DMS53 (cell line): ENCODE results near the gene DNAAF3.
A peak's percentile ranks its signal among the peaks of the same experiment; 100 is the strongest.

Experiments
- DNase-seq: peaks from one replicate; lab custom pipeline; 2025; lab: John Stamatoyannopoulos, UW

Gene DNAAF3

DNA sequence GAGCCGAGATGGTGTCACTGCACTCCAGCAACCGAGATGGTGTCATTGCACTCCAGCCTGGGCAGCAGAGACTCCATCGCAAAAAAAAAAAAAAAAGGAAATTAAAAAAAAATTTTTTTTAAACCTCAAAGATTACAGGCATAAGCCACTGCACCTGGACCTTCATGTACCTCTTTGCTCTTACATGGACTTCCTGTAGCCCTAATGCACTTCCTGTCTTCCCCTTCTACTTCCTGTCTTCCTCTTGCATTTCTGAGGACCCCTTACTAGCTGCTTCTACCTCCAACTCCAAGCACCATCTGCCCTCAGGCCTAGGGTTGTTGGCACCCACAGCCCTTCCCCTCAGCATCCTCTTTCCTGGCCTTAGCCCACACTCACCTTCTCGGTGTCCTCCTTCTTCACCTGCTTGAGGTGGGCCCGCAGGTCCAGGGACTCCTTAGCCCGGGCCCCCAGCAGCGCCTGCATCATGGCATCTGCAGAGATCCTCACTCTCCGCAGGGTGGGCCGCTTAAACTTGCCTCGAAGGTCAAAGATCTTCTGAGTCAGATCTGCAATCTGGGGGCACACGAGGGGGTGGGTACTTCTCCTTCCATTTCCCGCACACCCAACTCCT, 12.7 kb downstream of the DNAAF3 start:
- no peak for DNase-seq

DNA sequence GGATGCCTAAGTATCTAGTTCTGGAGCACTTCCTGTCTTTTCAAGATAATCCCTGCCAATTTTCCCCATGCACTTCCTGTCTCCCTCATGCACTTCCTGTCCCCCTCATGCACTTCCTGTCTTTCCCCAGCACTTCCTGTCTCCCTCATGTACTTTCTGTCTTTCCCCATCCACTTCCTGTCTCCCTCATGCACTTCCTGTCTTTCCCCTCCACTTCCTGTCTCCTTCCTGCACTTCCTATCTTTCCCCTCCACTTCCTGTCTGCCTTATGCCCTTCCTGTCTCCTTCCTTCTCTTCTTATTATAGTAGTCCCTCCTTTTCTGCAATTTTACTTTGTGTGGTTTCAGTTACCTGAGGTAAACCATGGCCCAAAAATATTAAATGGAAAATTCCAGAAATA, 14.4 kb downstream of the DNAAF3 start:
- DNase-seq, result no peak

DNA sequence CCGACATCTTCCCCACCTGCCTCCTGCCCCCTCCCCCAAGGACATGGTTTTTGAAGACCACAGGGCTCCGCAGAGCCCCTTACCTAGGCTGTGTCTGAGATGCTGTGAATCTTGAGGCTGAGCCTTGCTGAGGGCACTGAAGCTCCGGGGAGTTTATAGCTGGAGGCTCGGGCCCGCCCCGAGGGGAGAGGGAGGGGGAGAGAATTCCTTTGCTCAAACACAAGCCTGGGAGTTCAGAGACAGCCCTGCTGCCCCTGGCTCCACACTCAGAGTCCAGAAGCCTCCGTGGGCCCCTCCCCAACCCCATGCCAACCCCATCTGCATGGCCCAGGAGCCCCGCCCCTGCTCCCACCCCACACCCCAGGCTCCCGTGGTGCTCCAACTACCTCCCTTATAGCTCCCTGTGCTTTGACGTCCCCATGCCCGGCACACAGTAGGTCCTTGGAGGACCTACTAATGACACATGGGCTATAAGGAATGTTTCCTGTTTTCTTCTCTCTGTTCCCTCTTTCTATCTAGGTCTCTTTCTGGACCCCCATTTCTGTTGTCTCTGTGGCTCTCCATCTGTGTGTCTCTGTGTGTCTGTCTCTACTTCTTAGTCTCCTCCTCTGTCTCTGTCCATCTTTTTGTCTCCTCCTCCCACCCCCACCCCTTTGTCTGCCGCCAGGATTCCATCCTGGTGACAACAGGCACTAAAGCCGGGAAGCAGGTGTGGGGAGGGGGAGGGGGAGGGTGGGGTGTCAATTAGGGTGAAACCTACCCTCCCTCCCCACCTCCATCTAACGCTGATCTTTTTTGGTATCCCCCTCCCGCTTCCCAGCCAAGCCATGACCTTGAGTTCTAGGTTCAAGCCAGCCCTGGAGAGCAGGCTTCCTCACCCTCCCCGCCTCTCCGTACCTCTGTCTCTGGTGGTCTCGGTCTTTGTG, 17.1 kb downstream of the DNAAF3 start, which contains the start of gene TNNT1:
TSS of gene TNNT1 (minus strand) at position 129 of the 926 bp plus-strand sequence. CDS start 2,049 bp downstream, outside the sequence.
- DNase-seq, result no peak

- DNase-seq, result peak; percentile 50
Measured at GRCh38 chr19:55147545-55148251, 18.7 kb downstream of the DNAAF3 start.

- DNase-seq, result peak; percentile 39
Measured at GRCh38 chr19:55146705-55147273, 19.6 kb downstream of the DNAAF3 start.

GRCh38 chr19:55146078-55146704, 20.2 kb downstream of the DNAAF3 start:
- peak; percentile 70 for DNase-seq

DNA sequence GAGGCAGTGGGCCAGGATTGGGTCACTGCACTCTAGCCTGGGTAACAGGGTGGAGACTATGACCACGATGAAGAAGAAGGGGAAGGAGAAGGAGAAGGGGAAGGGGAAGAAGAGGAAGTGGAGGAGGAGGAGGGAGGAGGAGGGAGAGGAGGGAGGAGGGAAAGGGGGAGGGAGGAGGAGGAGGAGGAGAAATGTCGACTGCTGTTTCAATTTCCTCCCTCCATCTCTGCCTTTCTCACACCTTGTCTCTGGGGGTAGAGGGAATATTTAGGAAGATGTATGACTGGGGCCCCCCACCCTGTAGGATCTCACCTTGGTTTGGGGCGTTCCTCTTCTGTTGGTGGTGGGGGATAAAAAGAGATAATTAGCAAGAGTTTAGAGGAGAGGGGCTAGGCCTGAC, 21.2 kb downstream of the DNAAF3 start:
- no peak for DNase-seq

GRCh38 chr19:55141696-55142095, 24.7 kb downstream of the DNAAF3 start:
- DNase-seq, result no peak

GRCh38 chr19:55137915-55138314, 28.5 kb downstream of the DNAAF3 start:
- no peak for DNase-seq

- DNase-seq, result no peak
Measured at GRCh38 chr19:55136399-55137102, 29.9 kb downstream of the DNAAF3 start.

DNA sequence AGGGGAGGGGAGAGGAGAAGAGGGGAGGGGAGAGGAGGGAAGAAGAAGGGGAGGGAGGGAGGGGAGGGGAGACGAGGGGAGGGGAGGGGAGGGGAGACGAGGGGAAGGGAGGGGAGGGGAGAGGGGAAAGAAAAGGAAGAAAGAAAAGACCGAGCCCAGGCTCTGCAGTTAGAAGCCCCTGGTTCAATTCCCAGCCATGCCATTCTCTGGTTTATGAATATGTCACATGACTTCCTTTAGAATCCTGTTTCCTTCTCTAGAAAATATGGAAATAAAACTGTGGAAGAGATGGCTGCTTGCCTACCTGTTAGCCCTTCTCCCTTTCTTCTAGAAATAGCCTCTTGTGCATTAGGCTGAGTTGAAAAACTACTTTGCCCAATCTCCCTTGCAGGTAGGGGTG, 31.7 kb downstream of the DNAAF3 start:
- DNase-seq, result no peak

DNA sequence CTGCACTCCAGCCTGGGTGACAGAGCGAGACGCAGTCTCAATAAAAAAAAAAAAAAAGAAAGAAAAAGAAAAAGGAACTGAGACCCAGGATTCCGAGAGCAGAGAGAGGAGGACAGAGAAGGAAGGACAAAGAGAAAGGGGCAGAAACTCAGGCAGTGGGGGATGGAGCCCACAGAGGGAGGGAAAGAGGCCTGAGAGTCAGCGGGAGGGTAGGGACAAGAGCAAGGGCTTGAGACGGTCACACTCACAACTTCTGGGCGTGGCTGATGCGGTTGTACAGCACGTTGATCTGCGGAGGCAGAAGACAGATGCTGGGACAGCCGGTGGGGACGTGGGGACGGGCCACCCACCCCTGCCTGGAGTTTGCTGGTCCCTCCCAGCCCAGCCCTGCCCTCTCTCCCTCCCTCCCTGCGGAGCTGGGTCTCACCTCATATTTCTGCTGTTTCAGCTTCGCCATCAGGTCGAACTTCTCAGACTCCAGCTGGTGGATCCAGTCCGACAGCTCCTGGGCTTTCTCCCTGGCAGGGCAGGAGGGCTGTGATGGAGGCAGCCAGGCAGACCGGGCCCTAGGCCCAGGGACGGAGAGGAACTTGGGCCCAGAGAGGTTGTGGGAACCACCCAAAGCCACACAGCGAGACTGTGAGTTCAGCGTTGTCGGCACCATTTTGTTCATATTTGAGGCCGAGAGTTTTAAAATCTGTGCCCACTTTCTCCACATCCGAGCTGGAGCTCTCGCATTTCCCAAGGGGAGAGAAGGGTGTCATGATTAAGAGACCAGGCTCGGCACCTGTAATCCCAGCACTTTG, 32.6 kb downstream of the DNAAF3 start:
- peak; percentile 56 for DNase-seq

- DNase-seq, result peak; percentile 60
Measured at GRCh38 chr19:55132453-55133129, 33.8 kb downstream of the DNAAF3 start.

DNA sequence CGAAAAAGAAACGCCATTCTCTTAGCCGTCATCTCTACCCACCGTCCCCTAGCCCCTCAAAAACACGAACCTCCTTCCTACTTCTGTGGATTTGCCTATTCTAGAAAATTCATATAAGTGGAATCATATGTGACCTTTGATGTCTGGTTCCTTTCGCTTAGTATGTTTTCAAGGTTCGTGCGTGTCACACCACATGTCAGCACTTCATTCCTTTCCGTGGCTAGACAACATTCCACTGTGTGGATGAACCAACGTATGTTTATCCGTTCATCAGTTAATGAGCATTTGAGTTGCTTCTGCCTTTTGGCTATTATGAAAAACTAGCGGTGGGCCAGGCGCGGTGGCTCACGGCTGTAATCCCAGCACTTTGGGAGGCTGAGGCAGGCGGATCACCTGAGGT, 35.0 kb downstream of the DNAAF3 start:
- no peak for DNase-seq

- no peak for DNase-seq
Measured at GRCh38 chr19:55119053-55119452, 47.4 kb downstream of the DNAAF3 start.

- DNase-seq, result peak; percentile 45
Measured at GRCh38 chr19:55118401-55118991, 47.9 kb downstream of the DNAAF3 start.

DNA sequence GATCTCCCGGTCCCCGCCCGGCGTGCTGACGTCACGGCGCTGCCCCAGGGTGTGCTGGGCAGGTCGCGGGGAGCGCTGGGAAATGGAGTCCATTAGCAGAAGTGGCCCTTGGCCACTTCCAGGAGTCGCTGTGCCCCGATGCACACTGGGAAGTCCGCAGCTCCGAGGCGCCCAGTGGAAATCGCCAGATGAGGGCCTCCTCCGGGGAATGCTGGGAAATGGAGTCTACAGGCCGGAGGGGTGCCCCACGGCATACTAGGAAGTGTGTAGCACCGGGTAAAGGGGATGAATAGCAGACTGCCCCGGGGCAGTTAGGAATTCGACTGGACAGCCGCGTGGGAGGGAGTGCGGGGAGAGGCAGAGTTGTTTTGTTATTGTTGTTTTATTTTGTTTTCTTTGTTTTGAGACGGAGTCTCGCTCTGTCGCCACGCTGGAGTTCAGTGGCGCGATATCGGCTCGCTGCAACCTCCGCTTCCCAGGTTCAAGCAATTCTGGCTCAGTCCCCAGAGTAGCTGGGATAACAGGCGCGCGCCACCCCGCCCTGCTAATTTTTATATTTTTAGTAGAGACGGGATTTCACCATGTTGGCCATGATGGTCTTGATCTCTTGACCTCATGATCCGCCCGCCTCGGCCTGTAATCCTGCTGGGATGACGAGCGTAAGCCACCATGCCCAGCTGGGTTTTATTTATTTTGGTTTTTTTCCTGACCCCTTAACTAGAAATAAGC, 48.6 kb downstream of the DNAAF3 start:
- peak; percentile 99 for DNase-seq

GRCh38 chr19:55116859-55117662, 49.4 kb downstream of the DNAAF3 start, which contains the start of gene PPP1R12C:
TSS of gene PPP1R12C (minus strand) at chr19:55117637. CDS start at chr19:55117543, 94 bp downstream.
- peak; percentile 72 for DNase-seq
